ENCODE results near the gene ITGAL.

DNA sequence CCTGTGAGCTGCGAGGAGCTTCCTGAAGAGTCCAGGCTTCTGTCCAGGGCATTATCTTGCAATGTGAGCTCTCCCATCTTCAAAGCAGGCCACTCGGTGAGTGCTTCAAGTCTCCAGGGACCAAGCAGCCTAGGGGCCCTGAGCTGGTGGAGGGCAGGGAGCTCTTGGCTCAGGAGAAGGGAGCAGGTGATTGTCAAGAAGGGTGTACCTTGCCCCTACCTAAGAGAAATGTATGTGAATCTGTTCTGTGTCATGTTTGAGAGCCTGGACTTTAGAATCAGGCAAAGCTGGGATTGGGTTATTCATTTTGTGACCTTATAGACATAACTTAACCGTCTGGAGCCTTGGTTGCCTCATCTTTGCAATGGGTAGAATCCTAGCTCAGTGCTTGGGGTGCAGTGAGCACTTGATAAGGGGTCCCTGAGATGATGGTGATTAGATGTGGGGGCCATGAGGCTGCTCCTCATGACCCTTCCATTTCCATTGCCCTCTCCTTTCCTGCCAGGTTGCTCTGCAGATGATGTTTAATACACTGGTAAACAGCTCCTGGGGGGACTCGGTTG is 37.9 kb downstream of the ITGAL start:
- TF ChIP-seq, protein P1, sequence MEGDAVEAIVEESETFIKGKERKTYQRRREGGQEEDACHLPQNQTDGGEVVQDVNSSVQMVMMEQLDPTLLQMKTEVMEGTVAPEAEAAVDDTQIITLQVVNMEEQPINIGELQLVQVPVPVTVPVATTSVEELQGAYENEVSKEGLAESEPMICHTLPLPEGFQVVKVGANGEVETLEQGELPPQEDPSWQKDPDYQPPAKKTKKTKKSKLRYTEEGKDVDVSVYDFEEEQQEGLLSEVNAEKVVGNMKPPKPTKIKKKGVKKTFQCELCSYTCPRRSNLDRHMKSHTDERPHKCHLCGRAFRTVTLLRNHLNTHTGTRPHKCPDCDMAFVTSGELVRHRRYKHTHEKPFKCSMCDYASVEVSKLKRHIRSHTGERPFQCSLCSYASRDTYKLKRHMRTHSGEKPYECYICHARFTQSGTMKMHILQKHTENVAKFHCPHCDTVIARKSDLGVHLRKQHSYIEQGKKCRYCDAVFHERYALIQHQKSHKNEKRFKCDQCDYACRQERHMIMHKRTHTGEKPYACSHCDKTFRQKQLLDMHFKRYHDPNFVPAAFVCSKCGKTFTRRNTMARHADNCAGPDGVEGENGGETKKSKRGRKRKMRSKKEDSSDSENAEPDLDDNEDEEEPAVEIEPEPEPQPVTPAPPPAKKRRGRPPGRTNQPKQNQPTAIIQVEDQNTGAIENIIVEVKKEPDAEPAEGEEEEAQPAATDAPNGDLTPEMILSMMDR (IDR thresholded peaks at IDR 0.05; ENCODE audit: low read length), result no peak
- TF ChIP-seq EZH2 (optimal IDR thresholded peaks at IDR 0.05; ENCODE audit: low read depth, low read length), result no peak

Data from MM.1S (cell line).